GDM1 (cell line): ENCODE results near the gene IRF5.
"Not testable (repeated sequence)": the region's sequence is repeated elsewhere in the genome, so short reads cannot be mapped to it uniquely, and the experiment has no call there.

Experiments used
- DNase-seq: peaks from one replicate; lab custom pipeline; 2025; lab: John Stamatoyannopoulos, UW

IRF5 gene

GRCh38 chr7:128961030-128961659 lies 23.4 kb downstream of the IRF5 start:
- DNase-seq: no peak

DNA sequence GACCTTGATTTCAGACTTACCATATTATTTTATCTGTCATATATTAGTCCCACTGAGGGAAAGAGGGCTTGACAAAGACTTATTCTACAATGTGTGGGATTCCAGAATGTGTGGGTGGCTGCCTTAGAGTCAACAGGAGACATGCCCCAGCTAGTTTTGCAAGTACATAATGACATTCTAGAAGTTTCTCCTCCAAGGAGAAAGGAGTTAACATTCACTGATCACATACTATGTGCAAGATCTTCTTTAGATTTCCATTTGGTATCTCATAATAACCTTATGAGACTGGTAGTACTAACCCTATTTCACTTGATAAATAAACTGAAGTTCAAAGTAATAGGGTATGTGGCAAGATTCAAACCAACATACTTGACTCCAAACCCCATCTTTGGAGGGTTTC lies 25.2 kb downstream of the IRF5 start:
- DNase-seq: no peak

DNA sequence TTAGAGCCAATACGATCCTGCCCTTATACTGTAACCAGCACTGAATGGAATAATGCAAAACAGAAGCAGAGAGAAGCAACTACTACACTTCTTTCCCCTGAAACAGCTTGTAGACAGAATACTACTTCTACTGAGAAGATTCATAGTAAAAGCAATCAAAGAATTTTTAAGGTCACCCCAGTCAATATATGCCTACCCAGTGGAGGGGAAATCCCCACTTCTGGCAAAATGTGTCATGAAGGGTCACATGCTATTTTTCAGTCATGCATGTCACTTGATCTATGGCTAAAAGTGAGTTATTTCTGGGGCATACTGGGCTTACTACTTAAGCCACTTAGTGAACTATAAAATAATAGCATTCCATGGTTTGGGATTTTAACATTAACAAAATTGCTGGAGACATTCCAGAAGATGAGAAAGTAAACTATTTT lies 25.6 kb downstream of the IRF5 start:
- no peak for DNase-seq

DNA sequence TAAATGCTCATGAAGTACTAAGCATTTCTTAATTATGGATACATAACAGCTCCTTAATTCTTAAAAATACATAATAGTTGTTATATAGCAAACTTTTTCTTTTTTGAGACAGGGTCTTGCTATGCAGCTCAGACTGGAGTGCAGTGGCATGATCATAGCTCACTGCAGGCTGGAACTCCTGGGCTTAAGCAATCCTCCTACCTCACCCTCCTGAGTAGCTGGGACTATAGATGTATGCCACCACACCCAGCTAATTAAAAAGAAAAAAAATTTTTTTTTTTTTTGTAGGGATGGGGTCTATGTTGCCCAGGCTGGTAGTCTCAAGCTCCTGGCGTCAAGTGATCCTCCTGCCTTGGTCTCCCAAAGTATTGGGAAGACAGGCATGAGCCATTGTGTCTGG lies 30.9 kb downstream of the IRF5 start:
- DNase-seq: no peak

DNA sequence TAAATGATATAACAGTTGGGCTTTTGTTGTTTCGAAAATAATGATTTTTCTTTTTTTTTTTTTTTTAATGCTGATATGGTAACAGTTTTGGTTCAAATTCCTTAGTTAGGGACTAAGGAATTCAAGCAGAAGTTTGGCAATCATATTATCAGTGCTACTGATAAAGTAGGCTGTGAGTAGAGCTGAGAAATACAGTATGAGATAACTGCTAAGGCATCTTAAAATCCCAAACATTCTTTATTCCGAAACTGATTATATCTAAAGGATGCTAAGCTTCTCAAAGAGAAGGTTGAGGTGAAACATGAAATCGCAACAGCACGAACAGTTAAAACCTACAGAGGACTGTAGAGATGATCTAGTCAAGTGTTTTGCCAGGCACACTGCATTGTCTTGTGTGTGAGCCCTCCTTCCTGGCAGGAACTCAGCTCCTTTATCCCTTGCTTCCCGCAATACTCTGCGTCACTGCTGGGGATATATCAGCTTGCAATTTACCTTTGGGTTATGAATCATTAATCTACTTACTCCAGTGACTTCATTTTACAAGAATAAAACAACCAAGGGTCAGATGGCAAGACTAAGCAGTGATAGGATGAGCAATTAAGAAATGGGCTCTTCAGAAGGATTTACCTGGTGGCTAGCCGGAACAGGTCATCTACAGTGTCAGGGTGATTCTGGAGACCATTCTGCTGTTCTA lies 36.7 kb downstream of the IRF5 start:
- no peak for DNase-seq

- no peak for DNase-seq
These were observed 44.4 kb downstream of the IRF5 start for GRCh38 chr7:128982105-128982504.

DNA sequence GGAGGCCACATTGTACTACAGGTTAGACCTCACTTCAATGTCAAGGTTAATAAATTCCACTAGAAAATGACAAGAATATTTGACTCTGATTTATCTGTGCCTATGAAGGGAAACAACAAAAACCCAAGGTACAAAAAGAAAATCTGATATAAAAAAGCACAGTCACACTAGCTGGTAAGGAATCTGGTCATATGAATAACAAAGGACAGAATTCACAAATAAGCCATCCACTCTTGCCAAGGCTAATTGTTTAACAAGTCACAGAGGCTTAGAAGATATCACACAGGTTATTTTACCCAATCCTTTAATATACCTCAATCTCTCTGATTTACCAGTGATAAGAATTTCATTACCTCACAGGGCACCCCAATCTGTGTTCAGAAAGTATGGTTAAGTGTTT lies 47.9 kb downstream of the IRF5 start:
- no peak for DNase-seq

DNA sequence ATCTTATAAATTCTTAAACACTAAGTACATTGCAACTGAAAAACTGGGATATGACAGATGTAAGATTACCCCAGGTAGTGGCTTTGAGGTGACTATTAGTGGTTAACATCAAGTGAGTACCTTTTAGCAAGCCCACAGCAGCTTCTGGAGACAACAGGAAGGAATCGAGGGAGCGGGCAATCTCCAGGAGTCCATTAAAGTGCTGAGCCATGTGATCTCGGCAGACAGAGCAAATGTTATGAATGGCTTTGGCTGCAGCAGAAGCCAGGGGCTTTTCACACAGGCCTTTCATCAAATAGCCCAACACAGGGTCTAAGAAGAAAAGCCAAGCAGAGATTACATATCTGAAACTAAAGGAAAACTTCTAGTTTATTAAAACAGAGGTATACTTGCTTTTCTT lies 48.9 kb downstream of the IRF5 start:
- no peak for DNase-seq

- no peak for DNase-seq
These were observed 50.6 kb downstream of the IRF5 start for GRCh38 chr7:128988372-128988771.

GRCh38 chr7:128989961-128990360 lies 52.2 kb downstream of the IRF5 start:
- DNase-seq: no peak

DNA sequence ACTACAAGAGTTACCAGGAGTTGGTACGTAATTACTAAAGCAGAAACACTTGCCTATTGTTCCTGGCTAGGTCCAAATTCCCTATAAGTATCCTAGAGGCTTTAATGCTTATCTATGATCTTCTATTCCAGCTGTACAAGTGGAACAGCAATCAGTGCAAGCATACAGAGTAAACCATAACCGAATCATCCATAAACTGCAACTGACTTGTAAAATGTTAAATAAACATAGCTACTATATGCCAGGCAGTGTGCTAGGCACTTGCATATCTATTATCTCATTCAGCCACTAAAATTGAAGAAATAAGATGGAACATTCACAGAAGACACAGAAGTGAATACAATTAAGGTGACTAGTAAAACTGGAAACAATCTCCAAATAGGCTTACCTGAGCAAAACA lies 55.7 kb downstream of the IRF5 start:
- DNase-seq: no peak

- DNase-seq: not testable (repeated sequence)
These were observed 56.8 kb downstream of the IRF5 start for GRCh38 chr7:128994560-128994959.

DNA sequence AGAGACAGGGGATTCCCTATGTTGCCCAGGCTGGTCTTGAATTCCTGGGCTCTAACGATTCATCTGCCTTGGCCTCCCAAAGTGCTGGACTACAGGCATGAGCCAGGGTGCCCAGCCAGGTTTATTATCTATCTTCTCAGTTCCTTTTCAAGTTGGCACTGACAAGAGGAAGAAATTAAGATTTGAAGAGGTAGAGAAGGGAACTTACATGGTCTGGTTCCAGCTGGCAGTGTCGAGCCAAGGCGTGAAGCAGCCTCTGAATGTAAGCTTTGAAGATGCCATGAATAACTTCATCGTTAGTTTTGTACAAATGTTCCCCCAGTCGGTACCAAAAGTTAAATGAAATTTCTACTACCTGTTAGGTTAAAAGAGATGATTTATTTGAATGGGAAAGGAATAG lies 59.5 kb downstream of the IRF5 start:
- DNase-seq: no peak
